H9 (cell line): Measurements from ENCODE around the gene HTR2A. TPM values are rescaled to one million over a fixed set of nuclear protein-coding genes. Genes with fewer than 3 reads are reported as not detected.

Experiments used
- DNase-seq: peaks from one replicate; pipeline ENCODE4 v3.0.0-alpha.2; 2017
- H2AFZ ChIP-seq: one replicate; pipeline ENCODE4 v1.6.1; 2013; ENCODE audit warnings: mild to moderate bottlenecking, low read length, control low read depth, moderate library complexity
- H2AK5ac ChIP-seq: 2 replicates; pipeline ENCODE4 v1.6.1; 2013; ENCODE audit warnings: low read length, control low read depth, mixed read lengths; ENCODE audit not compliant: insufficient read length
- H2BK120ac ChIP-seq: one replicate; pipeline ENCODE4 v1.6.1; 2013; ENCODE audit warnings: low read depth, mild to moderate bottlenecking, low read length, control low read depth, inconsistent platforms; ENCODE audit not compliant: poor library complexity, severe bottlenecking
- H2BK12ac ChIP-seq: 2 replicates; pipeline ENCODE4 v1.6.1; 2013; ENCODE audit warnings: low read length, control low read depth, mixed read lengths, low read depth; ENCODE audit not compliant: insufficient read length
- H2BK15ac ChIP-seq: 2 replicates; pipeline ENCODE4 v1.6.1; 2013; ENCODE audit warnings: low read depth, low read length, control low read depth
- H2BK20ac ChIP-seq: one replicate; pipeline ENCODE4 v1.6.1; 2013; ENCODE audit warnings: low read depth, mild to moderate bottlenecking, low read length, control low read depth, inconsistent platforms; ENCODE audit not compliant: poor library complexity, severe bottlenecking
- H2BK5ac ChIP-seq: 2 replicates; pipeline ENCODE4 v1.6.1; 2013; ENCODE audit warnings: low read length, control low read depth, mixed read lengths; ENCODE audit not compliant: insufficient read length
- H3K14ac ChIP-seq: 2 replicates; pipeline ENCODE4 v1.6.1; 2013; ENCODE audit warnings: low read length, control low read depth; ENCODE audit not compliant: insufficient read depth
- H3K18ac ChIP-seq: 2 replicates; pipeline ENCODE4 v1.6.1; 2013; ENCODE audit warnings: low read depth, mild to moderate bottlenecking, mixed read lengths, low read length, control low read depth; ENCODE audit not compliant: insufficient read length
- H3K23ac ChIP-seq: 2 replicates; pipeline ENCODE4 v1.6.1; 2013; ENCODE audit warnings: low read length, control low read depth, mixed read lengths, low read depth; ENCODE audit not compliant: insufficient read length
- H3K23me2 ChIP-seq: 2 replicates; pipeline ENCODE4 v1.6.1; 2013; ENCODE audit warnings: low read depth, mild to moderate bottlenecking, mixed read lengths, low read length, control low read depth; ENCODE audit not compliant: insufficient read length, poor library complexity, severe bottlenecking
- H3K27ac ChIP-seq: 2 replicates; pipeline ENCODE4 v1.5.1; 2013; ENCODE audit warnings: low read length, control low read depth, mixed read lengths, low read depth; ENCODE audit not compliant: insufficient read length
- H3K27me3 ChIP-seq: 2 replicates; pipeline ENCODE4 v1.6.1; 2013; ENCODE audit warnings: low read length, control low read depth, inconsistent platforms; ENCODE audit not compliant: insufficient read depth
- H3K4ac ChIP-seq: 2 replicates; pipeline ENCODE4 v1.6.1; 2013; ENCODE audit warnings: low read depth, mild to moderate bottlenecking, control low read depth, inconsistent platforms, low read length, moderate library complexity
- H3K4me1 ChIP-seq: 2 replicates; pipeline ENCODE4 v1.6.1; 2013; ENCODE audit warnings: low read length, control low read depth, inconsistent platforms; ENCODE audit not compliant: insufficient read depth
- H3K4me2 ChIP-seq: 2 replicates; pipeline ENCODE4 v1.6.1; 2013; ENCODE audit warnings: low read length, control low read depth, mixed read lengths; ENCODE audit not compliant: insufficient read length, insufficient read depth
- H3K56ac ChIP-seq: 2 replicates; pipeline ENCODE4 v1.6.1; 2013; ENCODE audit warnings: low read depth, mild to moderate bottlenecking, mixed read lengths, low read length, control low read depth; ENCODE audit not compliant: insufficient read length
- H3K79me1 ChIP-seq: 2 replicates; pipeline ENCODE4 v1.6.1; 2013; ENCODE audit warnings: low read depth, mild to moderate bottlenecking, moderate library complexity, low read length, control low read depth, inconsistent platforms; ENCODE audit not compliant: insufficient read depth, poor library complexity, severe bottlenecking
- H3K79me2 ChIP-seq: 2 replicates; pipeline ENCODE4 v1.6.1; 2013; ENCODE audit warnings: low read length, control low read depth, inconsistent platforms; ENCODE audit not compliant: insufficient read depth
- H3K9ac ChIP-seq: 2 replicates; pipeline ENCODE4 v1.6.1; 2013; ENCODE audit warnings: low read length, control low read depth, mixed read lengths; ENCODE audit not compliant: insufficient read length; ENCODE audit errors: extremely low read depth
- H3K9me3 ChIP-seq: one replicate; pipeline ENCODE4 v1.6.1; 2013; ENCODE audit warnings: low read depth, low read length, inconsistent platforms; ENCODE audit not compliant: control insufficient read depth
- H3T11ph ChIP-seq: one replicate; pipeline ENCODE4 v1.6.1; 2013; ENCODE audit warnings: mild to moderate bottlenecking, low read length, control low read depth, inconsistent platforms
- H4K20me1 ChIP-seq: one replicate; pipeline ENCODE4 v1.6.1; 2013; ENCODE audit not compliant: control insufficient read depth, insufficient read length, insufficient read depth
- H4K5ac ChIP-seq: 2 replicates; pipeline ENCODE4 v1.6.1; 2013; ENCODE audit warnings: low read depth, mild to moderate bottlenecking, mixed read lengths, low read length, control low read depth; ENCODE audit not compliant: insufficient read length
- H4K8ac ChIP-seq: replicated peaks from 2 replicates; pipeline ENCODE4 v1.6.1; 2013; ENCODE audit warnings: low read length, control low read depth, mixed read lengths, low read depth; ENCODE audit not compliant: insufficient read length
- H4K91ac ChIP-seq: 2 replicates; pipeline ENCODE4 v1.6.1; 2013; ENCODE audit warnings: low read depth, mild to moderate bottlenecking, moderate library complexity, mixed read lengths, low read length, control low read depth; ENCODE audit not compliant: insufficient read length
- H3K27ac Mint-ChIP-seq, 3 experiments: 2 replicates in 2 of 3; 3 replicates in 1 of 3; pipeline ENCODE4 v1.8.0; 2020 to 2021; ENCODE audit warnings: mixed read lengths in 3 of 3, mild to moderate bottlenecking in 1 of 3, moderate library complexity in 1 of 3
- H3K27me3 Mint-ChIP-seq: 2 replicates; pipeline ENCODE4 v1.8.0; 2021; ENCODE audit warnings: low read depth, mild to moderate bottlenecking, moderate library complexity, mixed read lengths
- H3K36me3 Mint-ChIP-seq, 3 experiments: 2 replicates in 2 of 3; 3 replicates in 1 of 3; pipeline ENCODE4 v1.8.0; 2020 to 2021; ENCODE audit warnings: low read depth in 3 of 3, mixed read lengths in 3 of 3; ENCODE audit not compliant: insufficient read depth in 1 of 3
- H3K4me1 Mint-ChIP-seq, 2 experiments: 2 replicates each; pipeline ENCODE4 v1.8.0; 2020; ENCODE audit warnings: mixed read lengths in 2 of 2
- H3K4me3 Mint-ChIP-seq, 2 experiments: 2 replicates in 1 of 2; 3 replicates in 1 of 2; pipeline ENCODE4 v1.8.0; 2020 to 2021; ENCODE audit warnings: mild to moderate bottlenecking in 2 of 2, mixed read lengths in 2 of 2, moderate library complexity in 1 of 2
- H3K9me3 Mint-ChIP-seq, 2 experiments: 2 replicates in 1 of 2; 3 replicates in 1 of 2; pipeline ENCODE4 v1.8.0; 2020; ENCODE audit warnings: mild to moderate bottlenecking in 2 of 2, mixed read lengths in 2 of 2, moderate library complexity in 1 of 2
- CTCF ChIP-seq: fragments of 200-600 bp; sonication (generic); conservative IDR thresholded peaks from 3 replicates; pipeline ENCODE4 v1.8.0; 2021; ENCODE audit warnings: antibody characterized with exemption, mild to moderate bottlenecking
- total RNA-seq: library from RNA; stranded (reverse); gene quantifications from 2 replicates; pipeline ENCODE4 v1.2.1, GENCODE V29; 2021

The HTR2A gene
- total RNA-seq, 1 experiment from 2014 or later, result not detected

GRCh38 chr13:46812301-46812797 lies 84.5 kb downstream of the HTR2A start:
- H4K91ac ChIP-seq, result no peak overlapping the region
- no peak overlapping the region for H2BK12ac ChIP-seq
- no peak overlapping the region for H4K8ac ChIP-seq
- H3K9me3 ChIP-seq, result no peaks in the 10 kb centered on the region
- H2BK5ac ChIP-seq, result no peak overlapping the region
- no peak overlapping the region for H3K14ac ChIP-seq
- H3K23ac ChIP-seq, result no peak overlapping the region
- H4K20me1 ChIP-seq, result no peaks in the 10 kb centered on the region
- no peak overlapping the region for H3K18ac ChIP-seq
- Mint-ChIP-seq H3K27me3 (no peaks in the 10 kb centered on the region), H3K4me3 (no peak overlapping the region), H3K4me1 (peaks cover 6 to 7% of the 10 kb centered on the region in 2 experiments), H3K27ac (no peak overlapping the region), H3K9me3 (peaks cover 10 to 15% of the 10 kb centered on the region in 2 experiments), H3K36me3 (peaks cover 0 to 8% (median 0%) of the 10 kb centered on the region in 3 experiments; a peak in 4 of 7 replicates)
- no peak overlapping the region for H3K4ac ChIP-seq
- no peak overlapping the region for H2BK120ac ChIP-seq
- H3K56ac ChIP-seq, result no peak overlapping the region
- H3K27ac ChIP-seq, result no peak overlapping the region
- H3K27me3 ChIP-seq, result no peaks in the 10 kb centered on the region
- no peak overlapping the region for H2BK20ac ChIP-seq
- H3K79me1 ChIP-seq, result no peaks in the 10 kb centered on the region
- H3K79me2 ChIP-seq, result no peaks in the 10 kb centered on the region
- no peak overlapping the region for H3K9ac ChIP-seq
- H3K4me2 ChIP-seq, result no peak overlapping the region
- no peak overlapping the region for H2BK15ac ChIP-seq
- no peak overlapping the region for H4K5ac ChIP-seq
- no peaks in the 10 kb centered on the region for H3K4me1 ChIP-seq
- no peak for DNase-seq
- H3K23me2 ChIP-seq, result no peaks in the 10 kb centered on the region
- no peak overlapping the region for H3T11ph ChIP-seq
- H2AK5ac ChIP-seq, result no peak overlapping the region
- H2AFZ ChIP-seq, result no peak overlapping the region
- TF ChIP-seq CTCF, result no peak
